Colon (tissue), 2 donors: ENCODE results near the gene CA5A.
"Not testable (repeated sequence)": the region's sequence is repeated elsewhere in the genome, so short reads cannot be mapped to it uniquely, and the experiment has no call there.

Experiments used
- FAIRE-seq: peaks from 2 replicates; lab custom pipeline; 2012; peaks lifted over from hg19 to GRCh38; lab: Jason Lieb, UNC
- donor health status: control.
- donor health status: control.

CA5A gene

GRCh38 chr16:87936375-87937230, at the start of gene CA5A:
Gene CA5A (minus strand): TSS chr16:87936529. CDS start chr16:87936450, 79 bp downstream.
- no peak for FAIRE-seq

GRCh38 chr16:87985493-87985892, 49.2 kb upstream of the CA5A start:
- not testable (repeated sequence) for FAIRE-seq

- FAIRE-seq, result no peak
Observed at GRCh38 chr16:87984632-87985267, 48.4 kb upstream of the CA5A start.

GRCh38 chr16:87984180-87984579, 47.9 kb upstream of the CA5A start:
- FAIRE-seq, result not testable (repeated sequence)

- FAIRE-seq, result not testable (repeated sequence)
Observed at GRCh38 chr16:87983737-87984097, 47.4 kb upstream of the CA5A start.

- not testable (repeated sequence) for FAIRE-seq
Observed at GRCh38 chr16:87983072-87983736, 46.9 kb upstream of the CA5A start.

GRCh38 chr16:87982581-87983041, 46.3 kb upstream of the CA5A start:
- FAIRE-seq, result no peak

- FAIRE-seq, result not testable (repeated sequence)
Observed at GRCh38 chr16:87981376-87981775, 45.0 kb upstream of the CA5A start.

- not testable (repeated sequence) for FAIRE-seq
Observed at GRCh38 chr16:87979911-87980630, 43.7 kb upstream of the CA5A start.

- FAIRE-seq, result no peak
Observed at GRCh38 chr16:87979352-87979751, 43.0 kb upstream of the CA5A start.

- FAIRE-seq, result no peak
Observed at GRCh38 chr16:87978127-87978526, 41.8 kb upstream of the CA5A start.

- FAIRE-seq, result no peak
Observed at GRCh38 chr16:87976665-87977064, 40.3 kb upstream of the CA5A start.

GRCh38 chr16:87974178-87974577, 37.8 kb upstream of the CA5A start:
- no peak for FAIRE-seq

GRCh38 chr16:87973717-87974116, 37.4 kb upstream of the CA5A start:
- no peak for FAIRE-seq

- FAIRE-seq, result no peak
Observed at GRCh38 chr16:87971933-87972332, 35.6 kb upstream of the CA5A start.

- no peak for FAIRE-seq
Observed at GRCh38 chr16:87970186-87970585, 33.9 kb upstream of the CA5A start.

GRCh38 chr16:87968541-87968940, 32.2 kb upstream of the CA5A start:
- no peak for FAIRE-seq

- no peak for FAIRE-seq
Observed at GRCh38 chr16:87966685-87967185, 30.4 kb upstream of the CA5A start.

- FAIRE-seq, result no peak
Observed at GRCh38 chr16:87966064-87966645, 29.8 kb upstream of the CA5A start.

GRCh38 chr16:87965417-87965816, 29.1 kb upstream of the CA5A start:
- no peak for FAIRE-seq

GRCh38 chr16:87964049-87964659, 27.8 kb upstream of the CA5A start:
- no peak for FAIRE-seq
